Right ventricle myocardium inferior (tissue), 1 donor: ENCODE data around the gene IMMP2L. TPM values are rescaled to one million over a fixed set of nuclear protein-coding genes. Genes with fewer than 3 reads are reported as not detected.

Experiments
- ATAC-seq: fragments of 200-7000 bp; cut with Tn5 transposase; one replicate; pipeline ENCODE4 v1.9.1; 2020; ENCODE audit warnings: mild to moderate bottlenecking, moderate library complexity
- DNase-seq: peaks from one replicate; pipeline ENCODE4 v3.0.0; 2021; ENCODE audit errors: missing footprints
- intact Hi-C: fragments of 100-400 bp; cut with DNase I; formaldehyde crosslinking; loops from one replicate; pipeline ENCODE4 v1.11.0; 2022
- total RNA-seq: library from RNA; stranded (reverse); fragmentation: NEBNext Ultra II Directional; extraction: Animal tissue kit (Norgen Biotek cat#: 25700); gene quantifications from one replicate; pipeline ENCODE4 v1.2.1, GENCODE V29; 2021
- donor health status: DM: no; HTN: yes; CAD: no; lungs with severe emphysema.

The IMMP2L gene
- total RNA-seq, 1 donor from 2014 or later: 14.3 TPM

GRCh38 chr7:110767550-110768110 is 794.7 kb downstream of the IMMP2L start:
- DNase-seq (no peak), ATAC-seq (no peak)
- intact Hi-C loops: no loop called here

GRCh38 chr7:110766864-110767263 is 795.4 kb downstream of the IMMP2L start:
- DNase-seq (no peak), ATAC-seq (no peak)
- intact Hi-C loops: no loop called here

GRCh38 chr7:110764852-110765251 is 797.4 kb downstream of the IMMP2L start:
- DNase-seq (no peak), ATAC-seq (no peak)
- intact Hi-C loops: no loop called here

- intact Hi-C loops: no loop called here
- ATAC-seq (no peak), DNase-seq (no peak)
Measured at GRCh38 chr7:110762546-110763225, 799.6 kb downstream of the IMMP2L start.

GRCh38 chr7:110760341-110760740 is 802.0 kb downstream of the IMMP2L start:
- ATAC-seq: no peak
- intact Hi-C loops: no loop called here
- no peak for DNase-seq

GRCh38 chr7:110759069-110759468 is 803.2 kb downstream of the IMMP2L start:
- DNase-seq (no peak), ATAC-seq (no peak)
- intact Hi-C loops: no loop called here

GRCh38 chr7:110754649-110755048 is 807.6 kb downstream of the IMMP2L start:
- DNase-seq (no peak), ATAC-seq (no peak)
- intact Hi-C loops: no loop called here

- ATAC-seq (no peak), DNase-seq (no peak)
- intact Hi-C loops: no loop called here
Measured at GRCh38 chr7:110750931-110751605, 811.2 kb downstream of the IMMP2L start.

GRCh38 chr7:110733221-110733620 is 829.1 kb downstream of the IMMP2L start:
- intact Hi-C loops: no loop called here
- ATAC-seq (no peak), DNase-seq (no peak)

GRCh38 chr7:110724811-110725210 is 837.5 kb downstream of the IMMP2L start:
- intact Hi-C loops: no loop called here
- ATAC-seq (no peak), DNase-seq (no peak)

GRCh38 chr7:110721395-110721794 is 840.9 kb downstream of the IMMP2L start:
- ATAC-seq: no peak
- intact Hi-C loops: no loop called here
- no peak for DNase-seq

- ATAC-seq: no peak
- intact Hi-C loops: no loop called here
- no peak for DNase-seq
Measured at GRCh38 chr7:110720626-110721025, 841.7 kb downstream of the IMMP2L start.

GRCh38 chr7:110719741-110720140 is 842.6 kb downstream of the IMMP2L start:
- DNase-seq (no peak), ATAC-seq (no peak)
- intact Hi-C loops: no loop called here

- intact Hi-C loops: no loop called here
- DNase-seq: no peak
- no peak for ATAC-seq
Measured at GRCh38 chr7:110718503-110719205, 843.6 kb downstream of the IMMP2L start.

GRCh38 chr7:110704225-110704624 is 858.1 kb downstream of the IMMP2L start:
- intact Hi-C loops: no loop called here
- no peak for ATAC-seq
- no peak for DNase-seq

- intact Hi-C loops: no loop called here
- ATAC-seq (no peak), DNase-seq (no peak)
Measured at GRCh38 chr7:110698576-110698975, 863.7 kb downstream of the IMMP2L start.

GRCh38 chr7:110693344-110693743 is 868.9 kb downstream of the IMMP2L start:
- ATAC-seq (no peak), DNase-seq (no peak)
- intact Hi-C loops: no loop called here

- DNase-seq (no peak), ATAC-seq (no peak)
- intact Hi-C loops: no loop called here
Measured at GRCh38 chr7:110688908-110689307, 873.4 kb downstream of the IMMP2L start.

- no peak for ATAC-seq
- intact Hi-C loops: no loop called here
- DNase-seq: no peak
Measured at GRCh38 chr7:110685899-110686298, 876.4 kb downstream of the IMMP2L start.

- intact Hi-C loops: no loop called here
- ATAC-seq (peak; percentile 72), DNase-seq (no peak)
Measured at GRCh38 chr7:110681941-110682340, 880.4 kb downstream of the IMMP2L start.
